SK-MEL-5 (cell line): ENCODE data around the gene LATS2. TPM values are rescaled to one million over a fixed set of nuclear protein-coding genes. Genes with fewer than 3 reads are reported as not detected.

Experiments
- small RNA-seq, 2 experiments: library from RNA; depleted of rRNA; stranded (forward); fragments of <200 nt; gene quantifications; one replicate each; pipeline ENCODE3, GENCODE V24; 2014
- total RNA-seq: library from RNA; depleted of rRNA; stranded (reverse); fragments of >200 nt; shearing (Covaris generic); gene quantifications from 2 replicates; pipeline ENCODE4 v1.2.3, GENCODE V29; 2014; rRNA removed

Gene LATS2
- total RNA-seq, 1 experiment from 2014 or later: 12.9 TPM

Small RNA genes within 50 kb of the gene (small RNA-seq; reads per million reads assigned to genes)
- 0 reads per million in 2 experiments for gene PPIAP27
- 0 to 0.05 reads per million in 2 experiments for gene RNU4-9P

Other genes with a start within 250 kb of the LATS2 start
- 55.9 and 56.9 TPM in 2 replicates for gene XPO4, start 158.8 kb downstream of the LATS2 start, total RNA-seq
- 103 and 110 TPM in 2 replicates for gene SAP18, start 78.5 kb upstream of the LATS2 start, total RNA-seq
- gene SKA3, start 115.0 kb upstream of the LATS2 start, total RNA-seq: 15.0 and 17.4 TPM in 2 replicates
- 33.6 and 39.7 TPM in 2 replicates for gene MRPL57, start 115.1 kb upstream of the LATS2 start, total RNA-seq